ENCODE data around the gene XAGE2. TPM values are rescaled to one million over a fixed set of nuclear protein-coding genes. Genes with fewer than 3 reads are reported as not detected.

Gene XAGE2
- total and polyA plus RNA-seq, 2 of the 8 experiments (the other 6 are each of a cell fraction or from before 2014, with no cell fraction given): not detected

- no peak for TF ChIP-seq CHD7 (IDR thresholded peaks at IDR 0.05; ENCODE audit: insufficient replicate concordance, low read length)
- TF ChIP-seq BCL11A (IDR thresholded peaks at IDR 0.05; ENCODE audit: low read depth in 2 of 2, low read length in 2 of 2): no peak
- no peak for TF ChIP-seq YY1 (IDR thresholded peaks at IDR 0.05; ENCODE audit: low read depth, low read length)
- TF ChIP-seq SIN3A (conservative IDR thresholded peaks at IDR 0.05 in 1 of 2, IDR thresholded peaks at IDR 0.05 in 1 of 2; ENCODE audit: low read depth in 1 of 2, low read length in 2 of 2): no peak
- TF ChIP-seq CEBPB (IDR thresholded peaks at IDR 0.05; ENCODE audit: low read depth, low read length): no peak
- no peak for TF ChIP-seq GTF2F1 (IDR thresholded peaks at IDR 0.05; ENCODE audit: borderline replicate concordance, low read depth, low read length)
- no peak for TF ChIP-seq FOSL1 (IDR thresholded peaks at IDR 0.05; ENCODE audit: insufficient read depth, low read depth, low read length)
Measured at GRCh38 chrX:52380993-52381392, 12.2 kb downstream of the XAGE2 start (continued).

Data from H1 (cell line).